ENCODE data around the gene HRH3. TPM values are rescaled to one million over a fixed set of nuclear protein-coding genes. Genes with fewer than 3 reads are reported as not detected.

The HRH3 gene
- total RNA-seq, 1 donor from 2014 or later, result not detected

DNA sequence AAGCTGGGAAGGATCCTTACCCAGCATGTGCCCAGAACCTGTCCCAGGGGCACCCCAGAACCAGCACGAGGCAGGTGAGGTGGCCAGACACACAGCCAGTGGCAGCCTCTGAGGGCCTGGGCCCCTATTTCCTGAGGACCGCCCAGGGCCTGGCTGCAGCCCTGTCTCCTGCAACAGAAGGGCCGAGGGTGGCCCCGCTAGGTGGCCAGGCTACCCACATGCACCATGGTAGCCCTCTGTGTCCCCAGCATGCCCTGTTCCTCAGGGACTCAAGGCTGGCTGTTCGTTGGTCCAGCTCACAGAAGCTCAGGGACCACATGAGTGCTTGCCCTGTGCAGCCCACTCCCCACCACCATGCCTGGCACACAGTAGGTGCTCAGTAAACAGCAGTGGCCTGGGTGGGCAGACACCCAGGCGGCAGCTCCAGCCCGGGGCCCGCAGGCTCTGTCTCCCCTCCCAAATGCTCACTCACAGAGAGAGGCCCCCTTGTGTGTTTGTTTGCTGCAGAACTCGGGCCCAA is 8.2 kb downstream of the HRH3 start:
- Histone ChIP-seq H3K36me3 (no peaks in the 10 kb centered on the region), H3K4me1 (peaks cover 3% of the 10 kb centered on the region), H3K9me3 (replicated peaks) (no peaks in the 10 kb centered on the region), H3K4me3 (no peak overlapping the region), H3K27me3 (ENCODE audit: low read depth) (peaks cover 57% of the 10 kb centered on the region), H3K27ac (replicated peaks) (no peak overlapping the region)
- DNase-seq, result no peak
- intact Hi-C loops (cut with micrococcal nuclease), result no loop called here
- TF ChIP-seq, protein P1, sequence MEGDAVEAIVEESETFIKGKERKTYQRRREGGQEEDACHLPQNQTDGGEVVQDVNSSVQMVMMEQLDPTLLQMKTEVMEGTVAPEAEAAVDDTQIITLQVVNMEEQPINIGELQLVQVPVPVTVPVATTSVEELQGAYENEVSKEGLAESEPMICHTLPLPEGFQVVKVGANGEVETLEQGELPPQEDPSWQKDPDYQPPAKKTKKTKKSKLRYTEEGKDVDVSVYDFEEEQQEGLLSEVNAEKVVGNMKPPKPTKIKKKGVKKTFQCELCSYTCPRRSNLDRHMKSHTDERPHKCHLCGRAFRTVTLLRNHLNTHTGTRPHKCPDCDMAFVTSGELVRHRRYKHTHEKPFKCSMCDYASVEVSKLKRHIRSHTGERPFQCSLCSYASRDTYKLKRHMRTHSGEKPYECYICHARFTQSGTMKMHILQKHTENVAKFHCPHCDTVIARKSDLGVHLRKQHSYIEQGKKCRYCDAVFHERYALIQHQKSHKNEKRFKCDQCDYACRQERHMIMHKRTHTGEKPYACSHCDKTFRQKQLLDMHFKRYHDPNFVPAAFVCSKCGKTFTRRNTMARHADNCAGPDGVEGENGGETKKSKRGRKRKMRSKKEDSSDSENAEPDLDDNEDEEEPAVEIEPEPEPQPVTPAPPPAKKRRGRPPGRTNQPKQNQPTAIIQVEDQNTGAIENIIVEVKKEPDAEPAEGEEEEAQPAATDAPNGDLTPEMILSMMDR (IDR thresholded peaks at IDR 0.05; ENCODE audit: borderline replicate concordance), result no peak

DNA sequence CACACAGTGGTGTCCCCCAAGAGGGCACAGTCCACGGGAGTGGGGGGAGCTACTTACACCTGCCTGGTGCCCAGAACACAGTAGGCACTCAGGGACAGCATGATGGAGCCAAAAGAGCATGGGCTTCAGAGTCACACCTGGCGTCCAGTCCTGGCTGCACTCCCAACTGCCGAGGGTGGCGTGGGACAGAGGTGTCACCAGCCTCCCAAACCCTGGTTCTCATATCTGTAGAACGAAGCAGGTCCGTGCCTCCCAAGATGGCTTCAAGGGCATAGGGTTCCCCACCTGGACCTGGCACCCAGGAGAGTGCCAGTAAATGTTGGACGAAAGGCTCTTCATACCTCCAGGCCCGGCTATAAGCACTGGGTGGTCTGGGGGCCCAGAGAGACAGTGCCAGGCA is 8.9 kb downstream of the HRH3 start:
- Histone ChIP-seq H3K27me3 (ENCODE audit: low read depth) (peaks cover 51% of the 10 kb centered on the region), H3K4me3 (no peak overlapping the region), H3K4me1 (peaks cover 3% of the 10 kb centered on the region), H3K27ac (replicated peaks) (no peak overlapping the region), H3K9me3 (replicated peaks) (no peaks in the 10 kb centered on the region), H3K36me3 (no peaks in the 10 kb centered on the region)
- DNase-seq, result no peak
- intact Hi-C loops (cut with micrococcal nuclease), result no loop called here
- TF ChIP-seq, protein P1 (IDR thresholded peaks at IDR 0.05; ENCODE audit: borderline replicate concordance), result no peak

DNA sequence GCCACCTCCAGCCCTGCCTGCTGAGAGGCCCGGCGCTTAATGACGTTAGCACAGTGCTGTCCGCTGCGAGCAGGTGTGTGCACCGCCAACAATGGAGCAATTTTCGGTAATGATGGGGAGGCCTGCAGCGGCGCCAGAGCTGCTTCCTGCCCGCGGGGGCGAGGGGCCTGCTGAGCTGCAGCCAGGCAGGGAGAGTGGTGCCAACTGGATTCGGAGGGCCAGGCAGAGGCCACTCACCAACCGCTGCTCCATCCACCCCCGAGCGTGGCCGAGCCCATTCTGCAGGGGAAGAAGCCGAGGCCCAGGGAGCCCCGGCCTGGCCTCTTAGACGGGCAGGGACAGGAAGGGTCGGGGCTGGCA is 9.6 kb downstream of the HRH3 start:
- intact Hi-C loops (cut with micrococcal nuclease), result no loop called here
- Histone ChIP-seq H3K4me3 (no peak overlapping the region), H3K36me3 (no peaks in the 10 kb centered on the region), H3K27me3 (ENCODE audit: low read depth) (peaks cover 44% of the 10 kb centered on the region), H3K27ac (replicated peaks) (no peak overlapping the region), H3K4me1 (peaks cover 3% of the 10 kb centered on the region), H3K9me3 (replicated peaks) (no peaks in the 10 kb centered on the region)
- no peak for DNase-seq
- TF ChIP-seq, protein P1 (IDR thresholded peaks at IDR 0.05; ENCODE audit: borderline replicate concordance), result no peak

DNA sequence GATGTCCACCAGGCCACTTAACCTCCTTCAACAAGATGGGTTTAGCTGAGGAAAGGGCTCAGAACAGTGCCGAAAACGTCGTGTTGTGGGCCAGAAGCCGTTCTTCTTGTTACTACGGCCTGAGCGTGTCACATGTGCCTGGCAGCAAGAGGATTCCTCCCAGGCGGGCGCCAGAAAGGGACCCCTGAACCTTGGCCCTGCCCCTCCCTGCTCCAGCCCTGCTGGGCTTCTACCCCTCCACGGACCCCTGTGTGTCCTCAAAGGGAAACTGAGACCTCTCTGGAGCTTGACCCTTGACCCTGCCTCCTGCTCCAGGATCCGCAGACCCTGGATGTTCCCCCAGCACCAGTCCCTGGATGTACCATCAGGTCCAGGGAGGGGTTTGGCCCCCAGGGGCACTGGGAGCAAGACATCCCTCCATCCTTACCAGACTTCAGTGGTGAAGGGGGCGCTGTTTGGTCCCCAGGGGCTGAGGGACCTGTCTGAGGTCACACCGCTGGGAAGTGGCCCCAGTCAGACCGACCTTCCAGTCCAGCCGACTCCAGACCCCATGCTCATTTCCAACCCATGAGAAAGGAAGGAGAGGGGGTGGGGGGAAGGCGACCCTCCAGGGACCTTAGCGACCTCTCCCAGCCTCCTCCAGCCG is 10.1 kb downstream of the HRH3 start:
- H3K27me3 ChIP-seq (ENCODE audit: low read depth), result peaks cover 39% of the 10 kb centered on the region
- intact Hi-C loops (cut with micrococcal nuclease), result no loop called here

DNA sequence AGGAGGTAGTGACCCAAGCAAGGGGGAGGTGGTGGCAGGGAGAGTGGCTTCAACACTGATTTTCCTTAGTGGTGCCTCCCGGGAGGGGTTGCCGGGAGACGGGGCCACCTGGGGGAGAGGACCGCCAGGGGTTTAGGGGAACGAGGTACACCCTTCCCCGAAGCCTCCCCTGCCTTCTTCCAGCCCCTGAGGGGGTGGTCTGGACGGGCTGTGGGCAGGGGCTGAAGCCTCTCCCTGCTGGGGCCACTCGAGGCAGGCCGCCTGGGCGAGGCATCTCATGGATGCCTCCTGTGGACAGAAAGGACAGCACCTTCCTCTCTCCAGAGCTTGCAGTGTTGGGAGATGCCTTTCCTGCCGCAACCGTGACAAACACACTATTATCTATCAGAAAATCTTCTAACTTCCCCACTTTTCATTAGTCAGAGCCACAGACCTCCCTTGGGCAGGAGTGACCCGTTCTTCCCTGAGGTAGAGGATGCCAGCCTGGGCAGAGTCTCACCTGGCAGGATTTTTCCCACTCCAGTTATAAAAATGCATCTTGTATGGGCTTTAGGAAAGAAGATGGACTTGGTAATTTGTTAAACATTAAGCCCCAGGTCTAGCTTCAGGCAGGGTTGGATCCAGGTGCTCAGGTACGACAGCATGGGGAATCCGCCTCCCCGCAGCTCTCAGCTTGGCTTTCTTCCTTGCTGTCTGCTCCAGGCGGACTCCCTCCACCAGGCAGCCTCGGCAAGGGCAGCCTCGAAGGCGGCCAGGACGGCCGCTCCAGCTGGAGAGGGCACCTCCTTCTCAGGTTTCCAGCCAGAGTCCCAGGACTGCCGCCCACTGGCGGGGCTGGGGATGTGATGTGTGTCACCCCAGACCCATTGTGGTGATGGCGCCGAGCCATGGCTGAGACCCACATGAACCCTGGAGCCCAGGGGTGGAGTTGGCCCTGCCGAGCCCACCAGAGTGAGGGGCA is 11.0 kb downstream of the HRH3 start:
- TF ChIP-seq, protein P1 (IDR thresholded peaks at IDR 0.05; ENCODE audit: borderline replicate concordance), result no peak
- Histone ChIP-seq H3K4me3 (no peak overlapping the region), H3K27ac (replicated peaks) (no peak overlapping the region), H3K4me1 (peaks cover 3% of the 10 kb centered on the region), H3K36me3 (no peaks in the 10 kb centered on the region), H3K27me3 (ENCODE audit: low read depth) (peaks cover 30% of the 10 kb centered on the region), H3K9me3 (replicated peaks) (no peaks in the 10 kb centered on the region)
- no peak for DNase-seq
- intact Hi-C loops (cut with micrococcal nuclease), result no loop called here

More for the DNA sequence above, 10.1 kb downstream of the HRH3 start:
- Histone ChIP-seq H3K4me1 (peaks cover 3% of the 10 kb centered on the region), H3K4me3 (no peak overlapping the region), H3K36me3 (no peaks in the 10 kb centered on the region), H3K9me3 (replicated peaks) (no peaks in the 10 kb centered on the region), H3K27ac (replicated peaks) (no peak overlapping the region)
- TF ChIP-seq, protein P1 (IDR thresholded peaks at IDR 0.05; ENCODE audit: borderline replicate concordance), result no peak
- DNase-seq, result no peak

Data from left ventricle myocardium inferior (tissue), 1 donor.